HUES48 (cell line): ENCODE results near the gene RUNX2.

Experiments
- H3K27ac ChIP-seq: one replicate; pipeline ENCODE4 v1.7.0; 2013; ENCODE audit warnings: low read depth, low read length, inconsistent platforms
- H3K27me3 ChIP-seq: 2 replicates; pipeline ENCODE4 v1.6.1; 2013; ENCODE audit warnings: mild to moderate bottlenecking, low read length; ENCODE audit not compliant: control insufficient read depth, insufficient read depth
- H3K36me3 ChIP-seq: 2 replicates; pipeline ENCODE4 v1.6.1; 2013; ENCODE audit warnings: low read length; ENCODE audit not compliant: control insufficient read depth, insufficient read depth
- H3K4me1 ChIP-seq: 2 replicates; pipeline ENCODE4 v1.6.1; 2013; ENCODE audit warnings: mild to moderate bottlenecking, low read length; ENCODE audit not compliant: control insufficient read depth, insufficient read depth
- H3K4me3 ChIP-seq: 2 replicates; pipeline ENCODE4 v1.5.1; 2013; ENCODE audit warnings: mild to moderate bottlenecking, low read depth, low read length
- H3K9ac ChIP-seq: 2 replicates; pipeline ENCODE4 v1.6.1; 2013; ENCODE audit warnings: mild to moderate bottlenecking, low read depth, low read length, moderate library complexity
- H3K9me3 ChIP-seq: 2 replicates; pipeline ENCODE4 v1.6.1; 2013; ENCODE audit warnings: low read length; ENCODE audit not compliant: control insufficient read depth, insufficient read depth

RUNX2 gene

GRCh38 chr6:45415788-45416518 lies 87.8 kb downstream of the RUNX2 start:
- H3K27me3 ChIP-seq, result peaks cover 50% of the 10 kb centered on the region
- no peak overlapping the region for H3K4me3 ChIP-seq
- H3K9ac ChIP-seq, result no peak overlapping the region
- no peak overlapping the region for H3K27ac ChIP-seq
- H3K9me3 ChIP-seq, result no peaks in the 10 kb centered on the region
- peaks cover 18% of the 10 kb centered on the region for H3K4me1 ChIP-seq
- H3K36me3 ChIP-seq, result no peaks in the 10 kb centered on the region

GRCh38 chr6:45416700-45417099 lies 88.6 kb downstream of the RUNX2 start:
- Histone ChIP-seq H3K27me3 (peaks cover 57% of the 10 kb centered on the region), H3K9ac (no peak overlapping the region), H3K9me3 (no peaks in the 10 kb centered on the region), H3K4me3 (no peak overlapping the region), H3K36me3 (no peaks in the 10 kb centered on the region), H3K27ac (no peak overlapping the region), H3K4me1 (peaks cover 23% of the 10 kb centered on the region)

- no peaks in the 10 kb centered on the region for H3K36me3 ChIP-seq
- peaks cover 23% of the 10 kb centered on the region for H3K4me1 ChIP-seq
- no peak overlapping the region for H3K27ac ChIP-seq
- peaks cover 64% of the 10 kb centered on the region for H3K27me3 ChIP-seq
- H3K9ac ChIP-seq, result no peak overlapping the region
- no peaks in the 10 kb centered on the region for H3K9me3 ChIP-seq
- no peak overlapping the region for H3K4me3 ChIP-seq
Measured at GRCh38 chr6:45417436-45417835, 89.3 kb downstream of the RUNX2 start.

GRCh38 chr6:45419571-45420082 lies 91.5 kb downstream of the RUNX2 start:
- H3K36me3 ChIP-seq, result no peaks in the 10 kb centered on the region
- H3K9ac ChIP-seq, result no peak overlapping the region
- H3K9me3 ChIP-seq, result no peaks in the 10 kb centered on the region
- H3K4me1 ChIP-seq, result peaks cover 23% of the 10 kb centered on the region
- peaks cover 85% of the 10 kb centered on the region for H3K27me3 ChIP-seq
- peak overlapping the region; percentile 70 for H3K4me3 ChIP-seq
- H3K27ac ChIP-seq, result no peak overlapping the region

GRCh38 chr6:45420083-45420908 lies 92.2 kb downstream of the RUNX2 start:
- H3K4me3 ChIP-seq, result peak overlapping the region; percentile 70
- H3K9me3 ChIP-seq, result no peaks in the 10 kb centered on the region
- H3K27ac ChIP-seq, result no peak overlapping the region
- peaks cover 23% of the 10 kb centered on the region for H3K4me1 ChIP-seq
- no peaks in the 10 kb centered on the region for H3K36me3 ChIP-seq
- peaks cover 89% of the 10 kb centered on the region for H3K27me3 ChIP-seq
- H3K9ac ChIP-seq, result no peak overlapping the region

GRCh38 chr6:45420909-45421708 lies 93.0 kb downstream of the RUNX2 start:
- Histone ChIP-seq H3K27ac (no peak overlapping the region), H3K4me1 (peaks cover 23% of the 10 kb centered on the region)

GRCh38 chr6:45421709-45422502 lies 93.8 kb downstream of the RUNX2 start:
- Histone ChIP-seq H3K27ac (no peak overlapping the region), H3K27me3 (peaks cover 96% of the 10 kb centered on the region), H3K9ac (no peak overlapping the region)

More at GRCh38 chr6:45420909-45421708, 93.0 kb downstream of the RUNX2 start:
- Histone ChIP-seq H3K36me3 (no peaks in the 10 kb centered on the region), H3K9ac (no peak overlapping the region), H3K4me3 (peak overlapping the region; percentile 70), H3K9me3 (no peaks in the 10 kb centered on the region), H3K27me3 (peaks cover 93% of the 10 kb centered on the region)

GRCh38 chr6:45422503-45423110 lies 94.5 kb downstream of the RUNX2 start:
- Histone ChIP-seq H3K4me1 (peaks cover 19% of the 10 kb centered on the region), H3K4me3 (peak overlapping the region; percentile 70), H3K27ac (no peak overlapping the region), H3K9ac (peak overlapping the region; percentile 36; the same call in 1 of the 2 replicates), H3K9me3 (no peaks in the 10 kb centered on the region), H3K36me3 (no peaks in the 10 kb centered on the region), H3K27me3 (peaks cover 89% of the 10 kb centered on the region)

More at GRCh38 chr6:45421709-45422502, 93.8 kb downstream of the RUNX2 start:
- Histone ChIP-seq H3K9me3 (no peaks in the 10 kb centered on the region), H3K36me3 (no peaks in the 10 kb centered on the region), H3K4me1 (peaks cover 19% of the 10 kb centered on the region), H3K4me3 (peak overlapping the region; percentile 70)

- H3K4me3 ChIP-seq, result peak overlapping the region; percentile 70
Measured at GRCh38 chr6:45423111-45423823, 95.1 kb downstream of the RUNX2 start.

More at GRCh38 chr6:45423111-45423823, 95.1 kb downstream of the RUNX2 start:
- Histone ChIP-seq H3K4me1 (peaks cover 19% of the 10 kb centered on the region), H3K9me3 (no peaks in the 10 kb centered on the region), H3K27ac (no peak overlapping the region), H3K36me3 (no peaks in the 10 kb centered on the region), H3K9ac (peak overlapping the region; percentile 36; the same call in 1 of the 2 replicates), H3K27me3 (peaks cover 82% of the 10 kb centered on the region)
